HepG2 (cell line): Measurements from ENCODE around the gene GPR89B. TPM values are rescaled to one million over a fixed set of nuclear protein-coding genes. Genes with fewer than 3 reads are reported as not detected.

ENCODE experiments used
- ATAC-seq: fragments of 200-7000 bp; cut with Tn5 transposase; 3 replicates; pipeline ENCODE4 v1.9.1; 2020; ENCODE audit warnings: mild to moderate bottlenecking, moderate library complexity
- BruUV-seq: library from RNA; stranded (reverse); fragments of 400-500 nt; replicated peaks from 2 replicates; lab custom pipeline; 2021; lab: Mats Ljungman, UMichigan
- CTCF ChIA-PET: fragments of 300-600 bp; formaldehyde crosslinking; extraction: SDS; loops from one replicate; lab custom pipeline; 2021; ENCODE audit warnings: low total read pairs, inconsistent platforms, low intra/inter-chr PET ratio; lab: Yijun Ruan, JAX
- POLR2A ChIA-PET: fragments of 350-600 bp; sonication (Branson Sonifier 250); formaldehyde crosslinking; loops from one replicate; lab custom pipeline; 2020; ENCODE audit warnings: antibody characterized with exemption, inconsistent platforms; lab: Yijun Ruan, JAX
- DNase-seq: peaks from one replicate; pipeline ENCODE4 v3.0.0-alpha.2; 2015; ENCODE audit warnings: low spot score
- FAIRE-seq: peaks from 3 replicates; lab custom pipeline; 2011; peaks lifted over from hg19 to GRCh38; lab: Jason Lieb, UNC
- H2AFZ ChIP-seq: one replicate; pipeline ENCODE4 v1.6.1; 2011; ENCODE audit warnings: low read length, inconsistent platforms
- H3K27ac ChIP-seq: fragments of 300-600 bp; 3 replicates; pipeline ENCODE4 v1.8.0; 2011; ENCODE audit warnings: mixed run types, mild to moderate bottlenecking, mixed read lengths, low read length, inconsistent platforms; ENCODE audit not compliant: insufficient read depth; ENCODE audit errors: extremely low read length
- H3K27me3 ChIP-seq, 2 experiments: fragments of 200-600 bp in 1 of 2; 2 replicates in 1 of 2; 3 replicates in 1 of 2; pipeline versions ENCODE4 v1.6.0 to v1.8.0; 2011; ENCODE audit warnings: low read length in 2 of 2, mild to moderate bottlenecking in 2 of 2, moderate library complexity in 2 of 2, inconsistent platforms in 1 of 2; ENCODE audit not compliant: insufficient read depth in 2 of 2, control insufficient read depth in 1 of 2
- H3K36me3 ChIP-seq, 2 experiments: fragments of 200-600 bp in 1 of 2; replicated peaks in 1 of 2; 2 replicates in 1 of 2; 3 replicates in 1 of 2; pipeline versions ENCODE4 v1.5.1 to v1.8.0; 2011; ENCODE audit warnings: low read length in 2 of 2, inconsistent platforms in 1 of 2; ENCODE audit not compliant: insufficient read depth in 2 of 2, control insufficient read depth in 1 of 2
- H3K4me1 ChIP-seq: 2 replicates; pipeline ENCODE4 v1.5.1; 2012; ENCODE audit warnings: low read length, inconsistent platforms; ENCODE audit not compliant: insufficient read depth
- H3K4me2 ChIP-seq: 2 replicates; pipeline ENCODE4 v1.6.0; 2011; ENCODE audit warnings: low read depth, low read length, inconsistent platforms
- H3K4me3 ChIP-seq, 3 experiments: fragments of 200-600 bp in 1 of 3; sonication (generic), shearing (Covaris generic) in 1 of 3; replicated peaks in 1 of 3; 2 replicates each; pipeline ENCODE4 v1.5.1; 2011 to 2016; ENCODE audit warnings: low read length in 3 of 3, inconsistent platforms in 2 of 3, low read depth in 2 of 3, mild to moderate bottlenecking in 2 of 3, control low read depth in 1 of 3, mixed read lengths in 1 of 3; ENCODE audit not compliant: insufficient read depth in 1 of 3
- H3K79me2 ChIP-seq: one replicate; pipeline ENCODE4 v1.6.1; 2011; ENCODE audit warnings: low read length, inconsistent platforms; ENCODE audit not compliant: insufficient read depth
- H3K9ac ChIP-seq: 2 replicates; pipeline ENCODE4 v1.6.0; 2011; ENCODE audit warnings: mild to moderate bottlenecking, low read depth, low read length, inconsistent platforms; ENCODE audit not compliant: insufficient read depth
- H3K9me3 ChIP-seq: 2 replicates; pipeline ENCODE4 v1.5.1; 2012; ENCODE audit warnings: mild to moderate bottlenecking, low read length
- H4K20me1 ChIP-seq: 2 replicates; pipeline ENCODE4 v1.6.0; 2011; ENCODE audit warnings: inconsistent platforms, mild to moderate bottlenecking, low read length, moderate library complexity; ENCODE audit not compliant: insufficient read depth
- AGO2 ChIP-seq: fragments of 200-400 bp; formaldehyde crosslinking; optimal IDR thresholded peaks from 2 replicates; pipeline ENCODE3; 2017; ENCODE audit warnings: mild to moderate bottlenecking, low read depth, low read length, moderate library complexity
- GMEB1 ChIP-seq: sonication (generic); formaldehyde crosslinking; IDR thresholded peaks from 2 replicates; pipeline ENCODE4 v1.5.1; 2020; ENCODE audit warnings: missing genetic modification reagents, mild to moderate bottlenecking, borderline replicate concordance
- HOXA9 ChIP-seq: sonication (generic); formaldehyde crosslinking; IDR thresholded peaks from 2 replicates; pipeline ENCODE4 v1.8.1; 2022; ENCODE audit warnings: missing genetic modification reagents, mild to moderate bottlenecking, moderate library complexity, borderline replicate concordance
- KLF16 ChIP-seq, 2 experiments: sonication (generic) in 1 of 2; formaldehyde crosslinking in 1 of 2; IDR thresholded peaks; 2 replicates each; pipeline versions ENCODE4 v1.6.1 to v1.8.0; 2016 to 2023; ENCODE audit warnings: missing genetic modification reagents in 2 of 2, missing compliant biosample characterization in 1 of 2
- MAFF ChIP-seq: IDR thresholded peaks from 2 replicates; pipeline ENCODE4 v1.6.1; 2011; ENCODE audit warnings: low read depth, low read length, improper control_type of control experiment
- MAFG ChIP-seq: sonication (generic); formaldehyde crosslinking; IDR thresholded peaks from 2 replicates; pipeline ENCODE4 v1.5.1; 2020; ENCODE audit warnings: mild to moderate bottlenecking, missing genetic modification reagents
- NCOA5 ChIP-seq: sonication (generic); formaldehyde crosslinking; IDR thresholded peaks from 2 replicates; pipeline ENCODE4 v1.4.0; 2020; ENCODE audit warnings: missing genetic modification reagents
- PAF1 ChIP-seq: IDR thresholded peaks from 2 replicates; pipeline ENCODE4 v1.6.1; 2016; ENCODE audit warnings: missing genetic modification reagents, missing compliant biosample characterization
- POLR2AphosphoS5 ChIP-seq: IDR thresholded peaks from 2 replicates; pipeline ENCODE4 v1.6.1; 2012; ENCODE audit warnings: low read depth, low read length
- STAG1 ChIP-seq: sonication (generic); formaldehyde crosslinking; IDR thresholded peaks from 2 replicates; pipeline ENCODE4 v1.4.0; 2020; ENCODE audit warnings: missing genetic modification reagents
- TGIF2 ChIP-seq: IDR thresholded peaks from 2 replicates; pipeline ENCODE4 v1.6.1; 2016; ENCODE audit warnings: control low read depth, missing compliant biosample characterization
- ZNF382 ChIP-seq: sonication (generic); formaldehyde crosslinking; IDR thresholded peaks from 2 replicates; pipeline ENCODE4 v1.5.0; 2020; ENCODE audit warnings: missing genetic modification reagents, mild to moderate bottlenecking, borderline replicate concordance
- ZNF446 ChIP-seq: sonication (generic); formaldehyde crosslinking; IDR thresholded peaks from 2 replicates; pipeline ENCODE4 v1.5.0; 2020; ENCODE audit warnings: mild to moderate bottlenecking, missing genetic modification reagents
- ZNF784 ChIP-seq: sonication (generic); formaldehyde crosslinking; IDR thresholded peaks from 2 replicates; pipeline ENCODE4 v1.5.1; 2020; ENCODE audit warnings: missing genetic modification reagents, mild to moderate bottlenecking, borderline replicate concordance
- WGBS: methylation state at CpG from one replicate; pipeline ENCODE4 v1.1.6; 2017; ENCODE audit warnings: low lambda C conversion rate; 5-methylcytosine and 5-hydroxymethylcytosine counted together
- in situ Hi-C: cut with HindIII; loops from 2 replicates; pipeline ENCODE4 v1.10.0; 2017; ENCODE audit warnings: low pct_unique_long_range_greater_than_20kb; ENCODE audit not compliant: extremely low pct_ligation_motif_present
- intact Hi-C: fragments of 100-400 bp; cut with micrococcal nuclease; formaldehyde crosslinking; loops from one replicate; pipeline ENCODE4 v1.10.0; 2022; ENCODE audit not compliant: unreplicated experiment
- polyA plus RNA-seq, 8 experiments: library from polyadenylated mRNA; depleted of rRNA in 3 of 8; stranded (reverse) in 7 of 8; unstranded in 1 of 8; fragments of >200 nt; fragmentation: Illumina TruSeq in 4 of 8; extraction: Trizol in 4 of 8; gene quantifications; 2 replicates each; pipeline versions ENCODE4 v1.2.1 to v1.2.3, GENCODE V29; 2011 to 2016; ENCODE audit warnings: low read depth in 4 of 8, missing spikeins in 1 of 8, mixed read lengths in 1 of 8; ENCODE audit not compliant: insufficient read depth in 1 of 8
- total RNA-seq, 5 experiments: library from RNA; depleted of rRNA; stranded (reverse); fragments of >200 nt; fragmentation: Illumina TruSeq; extraction: Trizol; gene quantifications; 2 replicates each; pipeline ENCODE4 v1.2.3, GENCODE V29; 2016; ENCODE audit warnings: low read depth in 1 of 5
- TF ChIP-seq, protein P1 (sequence below): sonication (generic); formaldehyde crosslinking; conservative IDR thresholded peaks from 2 replicates; pipeline ENCODE4 v1.8.0; 2022; ENCODE audit warnings: low read depth, missing genetic modification reagents

Gene GPR89B
- total and polyA plus RNA-seq, 2 of the 13 experiments (the other 11 are each of a cell fraction or from before 2014, with no cell fraction given) = 12.2 to 20.1 TPM

DNA sequence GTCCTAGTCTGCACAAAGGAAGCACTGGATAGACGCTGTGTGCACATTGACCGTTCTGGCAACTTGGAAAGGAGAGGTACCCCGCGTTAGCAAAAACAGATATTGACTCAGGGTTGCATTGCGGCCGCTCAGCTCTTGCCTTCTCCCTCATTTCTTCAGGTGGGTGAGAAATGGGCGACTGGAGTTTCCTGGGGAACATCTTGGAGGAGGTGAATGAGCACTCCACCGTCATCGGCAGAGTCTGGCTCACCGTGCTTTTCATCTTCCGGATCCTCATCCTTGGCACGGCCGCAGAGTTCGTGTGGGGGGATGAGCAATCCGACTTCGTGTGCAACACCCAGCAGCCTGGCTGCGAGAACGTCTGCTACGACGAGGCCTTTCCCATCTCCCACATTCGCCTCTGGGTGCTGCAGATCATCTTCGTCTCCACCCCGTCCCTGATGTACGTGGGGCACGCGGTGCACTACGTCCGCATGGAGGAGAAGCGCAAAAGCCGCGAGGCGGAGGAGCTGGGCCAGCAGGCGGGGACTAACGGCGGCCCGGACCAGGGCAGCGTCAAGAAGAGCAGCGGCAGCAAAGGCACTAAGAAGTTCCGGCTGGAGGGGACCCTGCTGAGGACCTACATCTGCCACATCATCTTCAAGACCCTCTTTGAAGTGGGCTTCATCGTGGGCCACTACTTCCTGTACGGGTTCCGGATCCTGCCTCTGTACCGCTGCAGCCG, 20.3 kb upstream of the GPR89B start:
- no peaks in the 10 kb centered on the region for H3K4me1 ChIP-seq
- BruUV-seq = no TSS peak
- no peaks in the 10 kb centered on the region for H4K20me1 ChIP-seq
- 77% methylated on average over 29 of the region's 44 CpGs for WGBS
- H3K79me2 ChIP-seq = no peaks in the 10 kb centered on the region
- TF ChIP-seq ZNF446 (CRISPR knock-in tag) (no peak), TGIF2 (no peak)
- ChIA-PET POLR2A (interaction anchor here (0.6 kb wide), 1 partner anchor 11 kb away, joined by 4 read pairs; no protein-coding TSS in a partner anchor), CTCF (no interaction called here)
- no peak overlapping the region for H3K4me2 ChIP-seq
- DNase-seq = no peak
- ATAC-seq = no peak
- H3K9ac ChIP-seq = no peak overlapping the region
- H2AFZ ChIP-seq = no peak overlapping the region
- H3K4me3 ChIP-seq = no peak overlapping the region
- H3K9me3 ChIP-seq = no peaks in the 10 kb centered on the region
- H3K36me3 ChIP-seq = no peaks in the 10 kb centered on the region
- peaks cover 0 to 15% of the 10 kb centered on the region in 2 experiments; a peak in 3 of 5 replicates for H3K27me3 ChIP-seq
- no peak overlapping the region for H3K27ac ChIP-seq
- in situ Hi-C loops (no loop called here), intact Hi-C loops (no loop called here)
- FAIRE-seq = no peak

- DNase-seq (no peak), ATAC-seq (no peak), FAIRE-seq (no peak)
- H2AFZ ChIP-seq = no peak overlapping the region
- H3K4me1 ChIP-seq = no peaks in the 10 kb centered on the region
- no TSS peak for BruUV-seq
- 13% methylated on average over 2 of the region's 2 CpGs for WGBS
- H4K20me1 ChIP-seq = no peaks in the 10 kb centered on the region
- no peak overlapping the region for H3K4me2 ChIP-seq
- ChIA-PET POLR2A (no interaction called here), CTCF (no interaction called here)
- H3K9ac ChIP-seq = no peak overlapping the region
- no peak overlapping the region for H3K27ac ChIP-seq
- H3K36me3 ChIP-seq = no peaks in the 10 kb centered on the region
- no peak overlapping the region for H3K4me3 ChIP-seq
- peaks cover 0 to 15% of the 10 kb centered on the region in 2 experiments; a peak in 3 of 5 replicates for H3K27me3 ChIP-seq
- H3K9me3 ChIP-seq = no peaks in the 10 kb centered on the region
- intact Hi-C loops (no loop called here), in situ Hi-C loops (no loop called here)
- H3K79me2 ChIP-seq = no peaks in the 10 kb centered on the region
- no peak for TF ChIP-seq MAFF
- no peak for TF ChIP-seq STAG1 (CRISPR knock-in tag)
- no peak for TF ChIP-seq HOXA9 (CRISPR knock-in tag)
- TF ChIP-seq AGO2 = no peak
- TF ChIP-seq MAFG (CRISPR knock-in tag) = no peak
- TF ChIP-seq ZNF784 (CRISPR knock-in tag) = no peak
- TF ChIP-seq, protein P1, sequence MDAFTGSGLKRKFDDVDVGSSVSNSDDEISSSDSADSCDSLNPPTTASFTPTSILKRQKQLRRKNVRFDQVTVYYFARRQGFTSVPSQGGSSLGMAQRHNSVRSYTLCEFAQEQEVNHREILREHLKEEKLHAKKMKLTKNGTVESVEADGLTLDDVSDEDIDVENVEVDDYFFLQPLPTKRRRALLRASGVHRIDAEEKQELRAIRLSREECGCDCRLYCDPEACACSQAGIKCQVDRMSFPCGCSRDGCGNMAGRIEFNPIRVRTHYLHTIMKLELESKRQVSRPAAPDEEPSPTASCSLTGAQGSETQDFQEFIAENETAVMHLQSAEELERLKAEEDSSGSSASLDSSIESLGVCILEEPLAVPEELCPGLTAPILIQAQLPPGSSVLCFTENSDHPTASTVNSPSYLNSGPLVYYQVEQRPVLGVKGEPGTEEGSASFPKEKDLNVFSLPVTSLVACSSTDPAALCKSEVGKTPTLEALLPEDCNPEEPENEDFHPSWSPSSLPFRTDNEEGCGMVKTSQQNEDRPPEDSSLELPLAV = no peak
- TF ChIP-seq POLR2AphosphoS5 = no peak
- no peak for TF ChIP-seq PAF1 (CRISPR knock-in tag)
- TF ChIP-seq KLF16 (CRISPR knock-in tag; IDR thresholded peaks at IDR 0.05) = no peak
- TF ChIP-seq ZNF382 (CRISPR knock-in tag) = no peak
- no peak for TF ChIP-seq GMEB1 (CRISPR knock-in tag)
- no peak for TF ChIP-seq NCOA5
Measured at GRCh38 chr1:147912553-147912952, 15.7 kb upstream of the GPR89B start.
